Adrenal gland (tissue), 12 donors: ENCODE measurements around the gene EFHC1. TPM values are rescaled to one million over a fixed set of nuclear protein-coding genes. Genes with fewer than 3 reads are reported as not detected.

Experiments used
- DNase-seq, 7 donors: peaks; one replicate each; pipeline ENCODE4 v3.0.0-alpha.2; 2019 to 2020
- H3K27ac ChIP-seq, 5 donors: fragments of 200-600 bp; sonication (generic) in 4 of 5; 1 replicate in 3 of 5; 2 replicates in 2 of 5; pipeline versions ENCODE4 v1.5.1 to v1.8.0; 2016 to 2020; ENCODE audit warnings: mild to moderate bottlenecking in 1 of 5
- H3K27me3 ChIP-seq: fragments of 200-600 bp; 2 replicates; pipeline ENCODE4 v1.8.0; 2021
- H3K36me3 ChIP-seq, 2 donors: fragments of 200-600 bp; replicated peaks in 1 of 2; 1 replicate in 1 of 2; 2 replicates in 1 of 2; pipeline versions ENCODE4 v1.5.1 to v1.8.0; 2018 to 2022
- H3K4me1 ChIP-seq, 2 donors: fragments of 200-600 bp; replicated peaks in 1 of 2; 1 replicate in 1 of 2; 2 replicates in 1 of 2; pipeline versions ENCODE4 v1.5.1 to v1.8.0; 2018 to 2021
- H3K4me3 ChIP-seq, 4 donors: fragments of 200-600 bp; sonication (generic) in 3 of 4; one replicate each; pipeline ENCODE4 v1.5.1; 2016 to 2018
- H3K9me3 ChIP-seq, 3 donors: fragments of 200-600 bp; sonication (generic) in 1 of 3; replicated peaks in 1 of 3; 1 replicate in 2 of 3; 2 replicates in 1 of 3; pipeline versions ENCODE4 v1.5.1 to v1.8.0; 2016 to 2021
- CTCF ChIP-seq, 6 experiments: fragments of 450-650 bp in 4 of 6; fragments of 200-600 bp in 2 of 6; sonication (generic) in 1 of 6; IDR thresholded peaks; 1 replicate in 5 of 6; 2 replicates in 1 of 6; pipeline versions ENCODE4 v1.5.1 to v1.8.0; 2016 to 2021; ENCODE audit warnings: antibody characterized with exemption in 6 of 6, mild to moderate bottlenecking in 2 of 6, moderate library complexity in 1 of 6
- POLR2A ChIP-seq, 2 donors: fragments of 450-650 bp; IDR thresholded peaks; one replicate each; pipeline ENCODE4 v1.6.1; 2017; ENCODE audit warnings: antibody characterized with exemption in 2 of 2, mild to moderate bottlenecking in 2 of 2, moderate library complexity in 1 of 2
- WGBS, 4 donors: extraction: QIAGEN DNeasy Blood & Tissue Kit in 2 of 4; methylation state at CpG; one replicate each; pipeline versions ENCODE4 v1.1.5 to v1.1.7; 2013 to 2017; 5-methylcytosine and 5-hydroxymethylcytosine counted together
- intact Hi-C, 2 donors: fragments of 100-400 bp; cut with DNase I; formaldehyde crosslinking; loops; one replicate each; pipeline versions ENCODE4 v1.14.1 to v1.15.0; 2022 to 2023
- polyA plus RNA-seq, 3 donors: library from polyadenylated mRNA; stranded (reverse); fragments of 200-250 nt in 2 of 3; fragments of 350-450 nt in 1 of 3; fragmentation: Illumina TruSeq in 1 of 3; extraction: RNeasy Lipid Tissue Mini Kit (QIAGEN cat#74804) in 1 of 3; gene quantifications; one replicate each; pipeline ENCODE4 v1.2.3, GENCODE V29; 2013 to 2014
- total RNA-seq, 9 donors: library from RNA; depleted of rRNA in 4 of 9; stranded (reverse); fragments of >200 nt in 4 of 9; fragments of 120-200 nt in 1 of 9; fragmentation: NEBNext Ultra II Directional in 1 of 9; extraction: Animal tissue kit (Norgen Biotek cat#: 25700) in 1 of 9; gene quantifications; one replicate each; pipeline versions ENCODE4 v1.1.0 to v1.2.4, GENCODE V29; 2013 to 2023
- donor health status: healthy with polysubstance abuse.
- donor health status: Bipolar disorder and iron deficiency.
- donor health status: DM: yes; HTN: yes; CAD: no.
- donor health status: DM: no; HTN: no; CAD: no.
- donor health status: DM: no; HTN: no; CAD: no.
- donor health status: DM: yes; HTN: yes; CAD: no.

Gene EFHC1
- total and polyA plus RNA-seq, 12 donors, result 4.0 to 47.9 (median 16.8) TPM

DNA sequence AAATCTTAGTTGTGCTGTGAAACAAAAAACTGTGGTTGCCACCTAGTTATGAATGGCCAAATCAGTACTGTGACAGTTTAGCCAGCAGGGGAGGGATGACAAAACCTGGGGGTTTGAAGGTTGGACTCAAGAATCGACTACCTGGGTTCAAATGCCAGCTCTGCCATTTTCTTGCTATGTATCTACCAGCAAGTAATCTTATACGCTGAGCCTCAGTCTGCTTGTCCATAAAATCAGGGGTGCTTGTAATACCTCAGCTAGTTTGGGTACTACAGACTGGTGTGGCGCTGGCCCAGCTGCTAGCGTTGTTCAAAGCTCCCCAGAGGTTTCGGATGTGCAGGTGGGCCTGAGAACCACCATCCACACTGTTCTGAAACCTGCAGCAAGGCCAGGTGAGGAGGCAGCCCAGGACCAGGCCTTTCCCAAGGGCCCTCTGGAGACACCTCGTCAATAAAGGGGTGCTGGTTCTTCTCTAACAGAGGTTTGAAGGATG, 116.3 kb downstream of the EFHC1 start:
- no peaks in the 10 kb centered on the region for H3K9me3 ChIP-seq
- no peak overlapping the region for H3K4me3 ChIP-seq
- 87 to 93% (median 89%) methylated on average over 6 of the region's 6 CpGs for WGBS, 4 donors
- intact Hi-C loops, result no loop called here
- no peak for DNase-seq
- no peak for TF ChIP-seq CTCF (IDR thresholded peaks at IDR 0.05)
- no peak for TF ChIP-seq POLR2A (IDR thresholded peaks at IDR 0.05)
- no peaks in the 10 kb centered on the region for H3K27me3 ChIP-seq
- peaks cover 6 to 7% of the 10 kb centered on the region in 2 donors for H3K4me1 ChIP-seq
- peaks cover 0 to 10% of the 10 kb centered on the region in 2 donors for H3K36me3 ChIP-seq
- no peak overlapping the region for H3K27ac ChIP-seq

GRCh38 chr6:52537001-52537753, 117.0 kb downstream of the EFHC1 start:
- Histone ChIP-seq H3K4me1 (peaks cover 6 to 7% of the 10 kb centered on the region in 2 donors), H3K36me3 (peaks cover 0 to 10% of the 10 kb centered on the region in 2 donors), H3K9me3 (no peaks in the 10 kb centered on the region), H3K27ac (no peak overlapping the region), H3K4me3 (no peak overlapping the region), H3K27me3 (no peaks in the 10 kb centered on the region)
- WGBS, 4 donors, result 71 to 79% (median 75%) methylated on average over 8 of the region's 8 CpGs
- TF ChIP-seq CTCF (IDR thresholded peaks at IDR 0.05) (no peak), POLR2A (IDR thresholded peaks at IDR 0.05) (no peak)
- intact Hi-C loops, result no loop called here
- DNase-seq, result no peak

DNA sequence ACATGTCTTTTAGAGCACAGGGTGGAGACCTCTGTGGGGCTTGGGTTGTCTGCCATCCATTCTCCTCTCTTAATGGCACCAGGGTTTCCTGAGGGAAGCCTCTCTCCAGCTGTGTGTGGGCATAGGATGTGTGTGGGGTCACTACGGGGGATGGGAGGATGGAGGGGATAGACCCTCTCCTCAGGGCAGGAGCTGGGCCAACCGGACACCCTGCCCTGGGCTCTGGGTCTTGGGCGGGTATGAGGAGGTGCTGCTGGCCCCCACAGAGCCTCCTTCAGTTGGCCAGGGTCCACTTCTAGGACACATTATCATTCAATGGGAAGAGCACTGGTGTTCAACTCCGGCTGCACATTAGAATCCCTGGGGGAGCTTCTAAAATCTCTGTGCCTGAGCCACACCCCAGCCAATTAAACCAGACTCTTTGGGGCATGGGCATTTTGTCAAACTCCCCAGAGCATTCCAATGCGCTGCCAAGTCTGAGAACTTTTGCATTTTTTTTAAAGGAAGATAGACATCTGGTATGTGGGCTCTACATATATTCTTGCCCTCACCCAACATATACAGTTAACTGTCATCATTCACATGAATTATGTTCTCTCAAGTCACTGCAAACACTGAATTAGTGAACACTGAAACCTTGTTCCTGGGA, 118.2 kb downstream of the EFHC1 start:
- no peak for TF ChIP-seq POLR2A (IDR thresholded peaks at IDR 0.05)
- TF ChIP-seq CTCF (IDR thresholded peaks at IDR 0.05), result no peak
- peaks cover 6 to 8% of the 10 kb centered on the region in 2 donors for H3K4me1 ChIP-seq
- intact Hi-C loops, result no loop called here
- WGBS, 4 donors, result 93 to 100% (median 97%) methylated on average over 3 to 5 of the region's 5 CpGs
- DNase-seq, result no peak
- peaks cover 0 to 10% of the 10 kb centered on the region in 2 donors for H3K36me3 ChIP-seq
- H3K27ac ChIP-seq, result peak overlapping the region in 2 of 5 donors; percentile 5 to 21
- H3K4me3 ChIP-seq, result no peak overlapping the region
- H3K27me3 ChIP-seq, result no peaks in the 10 kb centered on the region
- no peaks in the 10 kb centered on the region for H3K9me3 ChIP-seq

DNA sequence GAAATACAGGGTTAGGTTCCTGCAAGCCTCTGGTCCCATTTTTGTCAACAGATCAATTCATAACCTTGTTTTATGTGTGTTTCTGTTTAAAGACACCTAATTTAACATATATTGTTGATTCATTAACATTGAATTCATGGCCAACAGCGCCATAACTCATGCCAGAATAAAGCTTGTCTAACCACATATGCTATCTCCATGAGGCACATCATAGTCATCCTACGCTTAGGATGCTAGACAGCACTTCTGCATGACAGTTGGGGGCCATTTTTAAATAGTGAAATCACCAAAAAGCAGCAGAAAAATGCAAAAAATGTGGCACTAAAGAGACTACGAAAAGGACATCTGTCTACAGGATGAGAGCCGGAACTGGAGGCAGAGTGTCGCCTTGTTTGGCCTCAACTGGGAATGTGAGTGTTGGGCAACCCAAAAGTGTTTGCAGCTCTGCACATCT, 118.8 kb downstream of the EFHC1 start:
- 89 to 96% (median 92%) methylated on average over 5 of the region's 5 CpGs for WGBS, 4 donors
- no peak for TF ChIP-seq POLR2A (IDR thresholded peaks at IDR 0.05)
- no peak for TF ChIP-seq CTCF (IDR thresholded peaks at IDR 0.05)
- H3K4me3 ChIP-seq, result no peak overlapping the region
- H3K9me3 ChIP-seq, result no peaks in the 10 kb centered on the region
- DNase-seq, result no peak
- H3K27ac ChIP-seq, result peak overlapping the region in 2 of 5 donors; percentile 5 to 21
- H3K27me3 ChIP-seq, result no peaks in the 10 kb centered on the region
- intact Hi-C loops, result no loop called here
- H3K36me3 ChIP-seq, result peaks cover 0 to 10% of the 10 kb centered on the region in 2 donors
- H3K4me1 ChIP-seq, result peaks cover 6 to 13% of the 10 kb centered on the region in 2 donors
